Activated T-cell treated with anti-CD3 and anti-CD28 coated beads, Interleukin-2, amount 50 U/mL, for 1 hour (primary cell): ENCODE measurements around the gene MRPL39.
"Not testable (repeated sequence)": the region's sequence is repeated elsewhere in the genome, so short reads cannot be mapped to it uniquely, and the experiment has no call there.

Source experiments
- DNase-seq: peaks from one replicate; pipeline ENCODE4 v3.0.0-alpha.2; 2020

The MRPL39 gene

DNA sequence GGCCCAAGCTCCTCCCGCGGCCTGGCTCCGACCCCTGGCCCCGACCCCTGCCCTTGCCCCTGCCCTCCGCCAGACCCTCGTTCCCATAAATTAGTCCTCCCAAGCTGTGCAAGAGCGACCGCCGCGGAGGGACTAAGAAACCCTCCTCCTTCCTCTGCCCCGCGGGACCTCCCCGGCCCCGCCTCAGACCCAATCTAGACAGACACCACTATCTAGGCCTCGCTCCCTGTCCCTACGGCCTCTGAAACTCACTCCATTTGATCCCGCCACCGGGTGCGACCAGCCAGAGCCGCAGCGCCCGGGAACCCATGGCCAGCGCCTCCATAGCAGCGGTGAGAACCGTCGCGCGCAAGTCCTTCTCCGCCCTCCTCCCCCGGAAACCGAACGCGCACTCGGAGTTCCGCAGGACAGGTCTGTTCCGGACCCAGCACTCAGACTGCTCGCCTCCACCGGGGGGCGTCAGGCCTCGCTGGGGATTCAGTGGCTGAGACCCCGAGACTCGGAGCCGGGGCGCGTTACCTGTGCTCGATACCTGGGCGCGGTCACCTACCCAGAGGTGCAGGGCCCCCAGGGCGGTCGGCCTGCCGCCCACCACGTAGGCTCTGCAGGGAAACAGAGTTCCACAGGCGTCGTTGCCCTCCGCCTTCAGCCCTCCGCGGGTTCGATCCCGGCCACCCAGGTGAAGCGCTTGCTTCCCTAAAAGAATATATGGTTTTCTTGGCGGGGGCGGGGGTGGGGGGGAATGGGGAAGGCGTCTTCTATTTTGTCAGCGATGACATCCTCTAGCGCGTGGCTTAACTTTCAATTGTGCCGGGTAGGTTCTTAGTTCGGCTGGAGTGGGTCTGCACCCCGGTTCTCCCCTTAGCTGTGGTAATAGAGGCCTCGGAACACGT lies at the start of gene MRPL39:
Gene MRPL39, minus strand, starts transcription at position 331 of the 893 bp plus-strand sequence. Its CDS starts 6 bp downstream, at position 325.
- DNase-seq = peak; percentile 86

- DNase-seq = no peak
Observed at GRCh38 chr21:25656412-25656811, 49.1 kb upstream of the MRPL39 start.

GRCh38 chr21:25649146-25649545 lies 41.9 kb upstream of the MRPL39 start:
- no peak for DNase-seq

GRCh38 chr21:25647647-25648046 lies 40.4 kb upstream of the MRPL39 start:
- no peak for DNase-seq

DNA sequence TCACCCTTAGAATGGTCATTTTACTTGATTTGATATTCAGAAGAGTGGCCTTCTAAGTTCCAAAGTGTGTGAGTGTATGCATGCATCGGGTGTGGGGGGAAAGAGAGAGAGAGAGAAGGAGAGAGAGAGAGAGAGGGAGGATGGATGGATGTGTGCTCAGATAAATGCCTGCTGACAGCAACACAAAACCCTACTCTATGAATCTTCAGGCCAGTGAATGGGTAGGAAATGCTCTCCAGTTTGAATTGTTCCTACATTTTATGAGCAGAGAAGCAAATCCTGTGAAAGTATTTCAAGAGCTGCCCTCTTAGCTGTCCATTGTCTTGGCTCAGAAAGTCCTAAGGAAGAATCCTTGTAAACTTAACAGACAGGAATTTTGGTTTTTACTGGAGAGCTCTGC lies 39.2 kb upstream of the MRPL39 start:
- no peak for DNase-seq

DNA sequence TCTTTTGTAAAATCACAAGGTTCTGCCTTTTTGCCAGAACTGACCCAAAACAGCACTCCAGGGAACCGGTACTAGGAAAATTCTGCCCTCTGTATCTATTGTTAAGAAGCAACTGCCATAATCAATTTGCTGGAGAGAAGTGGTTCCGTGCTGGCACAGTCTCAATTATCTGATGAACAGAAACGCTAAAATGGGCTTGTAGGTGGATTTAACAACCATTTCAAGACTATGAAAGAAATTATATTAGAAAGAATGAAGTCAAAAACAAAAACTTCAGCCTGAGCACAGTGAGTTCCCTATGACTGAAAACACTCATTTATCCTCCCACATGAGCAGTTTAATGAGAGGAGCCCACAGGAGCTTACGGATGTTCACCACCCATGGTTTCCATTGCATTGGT lies 36.2 kb upstream of the MRPL39 start:
- DNase-seq = no peak

DNA sequence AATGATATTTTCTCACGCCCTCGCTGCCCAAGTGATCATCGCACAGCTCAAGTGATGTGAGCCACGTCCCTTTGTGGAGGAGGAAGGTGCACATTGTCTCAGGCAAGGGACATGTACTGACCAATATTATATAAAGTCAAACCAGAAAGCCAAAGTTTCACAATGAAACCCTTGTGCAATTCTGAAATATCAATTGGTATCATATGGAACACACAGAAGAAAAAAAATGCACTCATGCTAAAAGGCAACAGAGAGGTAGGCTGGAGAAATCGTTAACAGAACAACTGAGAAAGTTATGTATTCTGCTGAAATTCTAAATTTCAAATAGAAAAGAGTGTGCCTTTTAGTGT lies 33.6 kb upstream of the MRPL39 start:
- no peak for DNase-seq

- peak; percentile 24 for DNase-seq
Observed at GRCh38 chr21:25640202-25640942, 33.1 kb upstream of the MRPL39 start.

- DNase-seq = peak; percentile 61
Observed at GRCh38 chr21:25639551-25640201, 32.4 kb upstream of the MRPL39 start.

- DNase-seq = peak; percentile 39
Observed at GRCh38 chr21:25638660-25639550, 31.6 kb upstream of the MRPL39 start, which contains the start of gene JAM2. Gene JAM2 (plus strand): TSS chr21:25639258. CDS start chr21:25639822, 564 bp downstream.

DNA sequence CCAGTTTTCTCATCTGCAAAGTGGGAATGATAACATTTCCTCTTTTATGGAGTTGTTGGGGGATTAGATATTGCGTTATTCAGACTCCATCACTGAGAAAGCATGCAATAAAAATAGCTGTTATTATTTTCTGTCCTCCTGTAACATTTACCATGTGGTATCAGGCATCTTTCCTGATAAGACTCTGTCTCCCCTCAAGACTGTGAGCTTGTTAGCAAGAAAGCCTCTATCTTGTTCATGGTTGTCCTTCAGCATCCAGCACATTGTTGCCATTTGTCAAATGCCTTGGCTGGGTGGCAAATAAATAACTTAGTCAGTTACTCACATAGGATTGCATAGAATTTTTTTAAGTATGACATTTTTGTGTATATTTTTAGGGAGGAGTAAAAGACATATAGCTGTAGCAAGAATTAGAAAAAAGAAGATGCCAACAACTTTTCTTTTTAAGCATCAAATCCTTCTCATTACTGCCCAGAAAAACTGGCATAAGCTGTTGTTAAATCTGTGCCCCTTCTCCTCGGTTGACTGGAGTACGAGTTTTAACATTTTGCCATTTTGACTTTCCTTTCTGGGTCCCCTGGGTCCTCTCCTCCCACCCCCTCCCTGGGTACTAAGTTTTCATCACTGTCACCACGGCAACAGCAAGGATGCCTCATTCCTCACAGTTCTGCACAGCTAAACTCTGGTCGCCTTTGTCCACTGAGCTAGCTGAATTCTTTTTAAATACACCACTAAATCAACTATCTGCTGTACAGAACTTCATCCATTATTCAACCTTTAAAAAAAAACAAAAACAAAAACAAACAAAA lies 30.8 kb upstream of the MRPL39 start:
- DNase-seq = no peak

GRCh38 chr21:25636727-25637126 lies 29.4 kb upstream of the MRPL39 start:
- no peak for DNase-seq

DNA sequence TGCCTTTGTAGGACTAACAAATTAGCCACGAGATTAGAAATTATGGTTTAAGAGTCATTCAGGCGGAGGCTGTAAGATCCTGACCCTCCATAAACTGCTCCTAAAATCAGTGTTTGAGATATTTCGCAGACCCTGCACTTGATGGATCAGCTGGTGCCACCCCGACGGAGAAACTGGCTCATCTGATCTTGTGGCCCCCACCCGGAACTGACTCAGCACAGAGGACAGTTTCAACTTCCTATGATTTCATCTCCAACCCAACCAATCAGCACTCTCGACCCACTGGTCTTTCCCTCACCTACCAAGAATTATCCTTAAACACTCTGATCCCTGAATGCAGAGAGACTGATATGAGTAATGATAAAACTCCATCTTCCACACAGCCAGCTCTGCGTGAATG lies 28.0 kb upstream of the MRPL39 start:
- no peak for DNase-seq

- no peak for DNase-seq
Observed at GRCh38 chr21:25632296-25632695, 25.0 kb upstream of the MRPL39 start.

DNA sequence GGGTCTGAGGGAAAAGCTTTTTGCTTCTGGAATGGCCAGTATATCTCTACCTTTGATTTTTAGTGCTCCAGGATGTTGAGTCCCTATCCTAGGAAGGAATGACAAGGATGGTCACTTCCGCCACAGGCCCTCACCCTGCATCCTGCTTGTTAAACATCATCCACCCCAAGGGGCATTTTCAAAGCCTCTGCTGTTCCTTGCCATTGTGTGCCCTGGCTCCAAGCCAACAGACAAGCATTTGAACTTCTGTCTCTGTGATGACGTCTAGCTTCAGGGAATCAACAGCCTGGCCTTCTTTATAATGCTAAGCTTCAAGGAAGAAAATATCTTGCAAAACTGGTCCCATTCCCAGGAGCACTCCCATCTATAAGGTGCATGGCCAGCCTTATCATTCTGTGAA lies 19.5 kb upstream of the MRPL39 start:
- no peak for DNase-seq

GRCh38 chr21:25625776-25626555 lies 18.7 kb upstream of the MRPL39 start:
- DNase-seq = not testable (repeated sequence)

GRCh38 chr21:25625036-25625435 lies 17.8 kb upstream of the MRPL39 start:
- DNase-seq = no peak

GRCh38 chr21:25624511-25624910 lies 17.2 kb upstream of the MRPL39 start:
- no peak for DNase-seq

DNA sequence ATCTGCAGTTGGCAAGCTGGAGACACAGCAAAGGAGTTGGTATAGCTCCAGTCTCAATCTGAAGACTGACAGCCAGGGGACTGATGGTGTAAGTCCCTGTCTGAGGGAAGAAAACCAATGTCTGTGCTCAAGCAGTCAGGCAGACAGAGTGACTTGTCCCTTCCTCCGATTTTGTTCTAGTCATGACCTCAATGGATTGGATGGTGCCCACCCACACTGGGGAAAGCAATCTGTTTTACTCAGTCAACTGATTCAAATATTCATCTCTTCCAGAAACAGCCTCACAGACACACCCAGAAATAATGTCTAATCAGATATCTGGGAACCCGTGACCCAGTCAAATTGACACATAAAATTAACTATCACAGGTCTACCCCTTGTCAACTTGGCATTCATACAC lies 11.9 kb upstream of the MRPL39 start:
- DNase-seq = no peak

GRCh38 chr21:25615880-25616279 lies 8.6 kb upstream of the MRPL39 start:
- no peak for DNase-seq

GRCh38 chr21:25614441-25614840 lies 7.2 kb upstream of the MRPL39 start:
- DNase-seq = no peak
